Dermis microvascular lymphatic vessel endothelial cell (primary cell): ENCODE measurements around the gene XRCC3. TPM values are rescaled to one million over a fixed set of nuclear protein-coding genes. Genes with fewer than 3 reads are reported as not detected.
"Not testable (repeated sequence)": the region's sequence is repeated elsewhere in the genome, so short reads cannot be mapped to it uniquely, and the experiment has no call there.

Experiments used
- DNase-seq, 2 donors: peaks; one replicate each; pipeline versions ENCODE4 v3.0.0 to v3.0.0-alpha.2; 2010; ENCODE audit warnings: low read depth in 2 of 2
- total RNA-seq: library from RNA; depleted of rRNA; stranded (reverse); fragments of >200 nt; gene quantifications from 2 replicates; pipeline ENCODE4 v1.2.1, GENCODE V29; 2014

Gene XRCC3
- total RNA-seq, 1 donor from 2014 or later = 10.0 TPM

GRCh38 chr14:103695296-103696069 is 19.8 kb downstream of the XRCC3 start:
- DNase-seq = no peak

GRCh38 chr14:103694572-103695026 is 20.7 kb downstream of the XRCC3 start:
- no peak for DNase-seq

DNA sequence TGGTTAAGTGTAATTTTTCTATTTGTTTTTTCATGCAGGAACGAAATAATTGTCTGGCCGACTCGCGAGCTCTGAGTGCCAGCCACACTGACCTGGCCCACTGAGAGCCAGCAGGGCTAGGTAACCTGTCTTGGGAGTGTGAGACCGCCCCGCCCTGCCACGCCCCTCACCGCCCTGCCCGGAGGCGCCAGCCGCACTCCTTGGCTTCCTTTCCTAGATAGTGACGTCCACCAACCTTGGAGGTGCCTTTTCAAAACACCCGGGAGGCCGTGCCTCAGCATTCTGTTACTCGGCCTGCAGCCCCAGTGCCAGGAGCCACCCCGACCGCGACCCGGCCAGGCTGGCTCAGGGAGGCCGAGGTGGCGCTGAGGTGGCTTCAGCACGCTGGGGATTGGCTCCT is 21.7 kb downstream of the XRCC3 start:
- no peak for DNase-seq

- DNase-seq = no peak
Measured at GRCh38 chr14:103692871-103693270, 22.4 kb downstream of the XRCC3 start.

GRCh38 chr14:103692159-103692558 is 23.1 kb downstream of the XRCC3 start:
- no peak for DNase-seq

GRCh38 chr14:103691655-103692054 is 23.6 kb downstream of the XRCC3 start:
- DNase-seq = not testable (repeated sequence)

DNA sequence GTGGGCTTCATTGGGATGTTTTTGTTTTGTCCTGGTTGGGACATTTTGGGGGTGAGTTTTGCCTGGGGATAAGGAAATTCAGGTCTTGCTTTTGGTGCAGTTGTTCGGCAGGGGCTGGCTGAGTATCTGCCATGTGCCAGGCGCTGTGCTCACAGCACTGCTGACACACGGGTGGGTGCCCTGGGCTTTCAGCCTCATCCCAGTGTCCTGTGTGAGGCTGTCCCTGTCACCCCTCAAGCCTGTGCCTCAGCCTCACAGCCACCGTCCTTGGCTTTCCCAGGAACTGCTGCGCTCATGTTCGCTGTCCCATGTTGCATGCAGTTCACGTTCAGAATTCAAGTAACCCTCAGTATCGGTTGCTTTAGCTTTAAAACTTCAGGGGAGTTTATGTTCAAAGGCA is 24.9 kb downstream of the XRCC3 start:
- no peak for DNase-seq

DNA sequence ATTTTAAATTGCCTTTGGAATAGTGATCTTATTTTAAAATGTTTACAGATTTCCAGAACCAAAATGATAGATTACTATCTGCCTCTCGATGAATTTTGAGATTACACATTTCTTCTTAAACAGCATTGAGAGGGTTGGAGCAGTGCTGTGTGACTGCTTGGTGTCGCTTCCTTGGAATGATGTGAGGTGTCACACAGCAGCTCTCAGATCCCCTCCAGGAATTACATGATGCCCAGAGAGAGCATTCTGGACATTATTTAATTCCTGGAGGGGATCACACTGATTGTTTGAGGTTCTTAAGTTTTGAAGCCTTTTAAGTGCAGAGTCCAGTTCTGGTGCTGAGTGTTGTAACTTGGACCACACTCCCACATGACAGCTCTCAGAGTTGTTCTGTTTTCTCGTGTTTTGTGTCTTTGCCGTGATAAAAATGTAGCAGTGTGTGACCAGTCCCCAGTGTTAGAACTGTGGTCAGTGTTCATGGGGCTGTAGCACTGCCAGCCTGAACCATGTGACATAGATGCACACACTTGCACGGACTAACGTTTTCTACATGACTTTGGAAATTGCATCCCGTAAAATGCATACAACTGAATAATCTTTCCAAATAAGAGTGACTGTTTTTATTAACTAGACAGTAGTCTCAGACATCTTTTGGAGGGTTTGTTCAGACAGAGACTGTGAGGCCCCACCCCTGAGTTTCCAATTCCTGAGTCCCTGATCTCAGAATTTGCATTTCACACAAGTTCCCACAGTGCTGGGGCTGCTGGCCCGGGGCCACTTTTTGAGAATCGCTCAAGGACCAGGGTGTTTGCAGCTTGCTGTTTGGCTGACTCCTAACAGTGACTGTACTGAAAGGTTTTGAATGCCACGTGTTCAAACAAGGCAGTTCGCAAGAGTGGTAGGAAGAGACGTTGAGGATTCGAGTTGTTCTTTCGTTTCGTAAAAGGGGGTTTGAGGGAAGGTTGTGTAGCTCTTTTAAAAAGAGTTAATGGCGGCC is 26.0 kb downstream of the XRCC3 start:
- DNase-seq = no peak

DNA sequence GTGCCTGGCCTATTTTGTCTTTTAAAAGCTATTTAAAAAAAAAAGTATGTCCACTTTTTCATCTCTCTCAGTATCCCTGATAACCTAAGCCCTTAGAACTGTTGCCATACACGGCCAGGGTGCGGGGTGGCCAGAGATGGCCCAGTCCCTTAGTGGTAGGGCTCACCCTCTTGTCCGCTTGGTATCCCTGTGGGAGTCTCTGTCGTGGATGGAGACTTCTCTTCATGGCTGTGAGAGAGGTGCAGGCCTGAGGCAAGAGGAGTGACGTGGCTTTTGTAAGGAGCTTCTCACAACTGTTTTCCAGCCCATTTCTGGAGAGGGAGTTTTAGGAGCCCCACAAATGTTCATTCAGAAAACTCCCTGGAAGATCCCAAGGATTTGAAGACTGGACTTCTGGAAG is 26.8 kb downstream of the XRCC3 start:
- DNase-seq = no peak

DNA sequence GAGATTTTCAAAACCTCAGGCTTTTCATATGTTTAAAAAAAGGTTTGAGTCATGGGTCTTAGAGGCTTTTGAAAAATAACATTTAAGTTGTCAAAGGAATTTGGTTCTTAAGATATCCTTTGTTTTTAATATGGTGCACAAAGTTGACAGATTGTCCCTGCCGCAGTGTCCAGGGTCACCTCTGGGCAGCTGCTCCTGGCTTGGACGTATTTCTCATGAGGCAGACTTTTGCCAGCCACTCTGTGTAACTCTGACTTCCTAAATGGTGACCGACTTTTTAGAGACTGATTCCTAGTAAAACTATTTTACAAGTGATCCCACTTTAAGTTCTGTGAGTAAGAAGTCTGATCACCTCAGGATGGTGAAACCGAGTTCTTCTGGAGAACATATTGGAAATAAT is 27.5 kb downstream of the XRCC3 start:
- DNase-seq = no peak

DNA sequence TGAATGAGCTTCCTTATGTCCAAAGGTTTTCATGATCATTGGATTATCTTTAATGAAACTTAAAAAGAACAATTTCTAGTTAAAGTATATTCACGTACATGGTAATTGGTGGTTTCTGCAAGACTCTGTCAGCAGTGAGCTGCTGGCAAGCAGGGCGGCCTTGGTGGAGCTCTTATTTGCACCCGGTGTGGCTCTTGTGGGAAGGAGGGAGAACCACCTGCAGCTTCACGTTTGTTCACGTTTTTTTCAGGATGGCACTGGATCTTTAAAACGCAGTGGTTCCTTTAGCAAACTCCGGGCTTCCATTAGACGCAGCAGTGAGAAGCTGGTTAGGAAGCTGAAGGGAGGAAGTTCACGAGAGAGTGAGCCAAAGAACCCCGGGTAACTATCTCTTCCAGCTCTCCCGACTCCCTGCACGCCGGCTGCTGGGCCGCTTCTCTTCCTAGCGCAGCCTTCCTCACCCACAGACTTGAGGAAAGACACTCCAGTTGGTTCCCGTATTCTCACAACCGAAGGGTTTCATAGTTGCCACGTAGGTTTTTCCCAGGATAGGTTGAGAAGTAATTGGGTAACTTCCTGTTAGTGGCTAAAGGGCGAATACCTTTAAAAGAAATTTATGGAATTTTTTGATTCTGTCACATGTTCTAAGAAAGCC is 28.3 kb downstream of the XRCC3 start:
- DNase-seq = peak; percentile 48 to 67

DNA sequence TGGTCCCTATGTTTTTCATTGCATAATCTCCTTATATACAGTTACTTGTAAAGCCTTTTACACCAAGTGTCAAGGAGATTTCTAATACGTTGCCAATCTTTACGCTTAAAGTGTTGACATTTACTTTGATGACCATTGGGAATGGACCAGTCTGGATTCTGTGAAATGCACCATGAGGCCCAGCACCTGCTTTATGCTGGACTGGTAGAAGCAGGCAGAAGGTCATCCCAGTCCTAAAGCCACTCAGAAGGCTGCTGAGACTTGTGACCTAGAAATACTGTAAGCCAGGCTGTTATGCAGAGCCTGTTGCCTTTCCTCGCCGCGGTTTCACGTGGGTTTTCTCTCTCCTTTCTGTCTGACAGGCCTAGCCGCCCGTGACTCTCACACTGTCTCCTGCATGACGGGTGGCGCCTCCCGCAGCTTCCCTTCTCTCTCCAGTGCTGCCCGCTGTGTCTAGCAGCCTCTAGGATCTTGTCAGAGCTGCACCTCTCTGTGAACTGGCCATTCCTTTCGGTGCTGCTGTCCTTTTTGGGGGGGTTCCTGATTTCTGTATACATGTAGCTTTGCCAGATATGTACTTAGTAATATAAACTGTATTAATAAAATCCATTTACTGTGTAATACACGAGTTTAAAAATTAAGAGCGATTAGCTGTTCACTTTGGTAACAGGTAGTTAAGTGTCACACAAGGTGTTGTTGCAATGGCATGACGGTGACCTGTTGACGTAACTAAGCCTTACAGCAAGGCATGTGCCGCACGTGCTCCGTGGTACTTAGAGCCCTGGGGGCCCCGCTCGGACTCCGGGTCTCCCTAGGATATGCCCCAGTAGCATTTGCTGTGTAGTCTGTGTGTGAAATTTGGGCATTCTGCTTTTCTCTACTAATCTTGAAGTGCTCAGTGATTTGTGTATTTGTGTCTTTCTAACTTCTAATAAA is 29.7 kb downstream of the XRCC3 start:
- DNase-seq = no peak

- DNase-seq = no peak
Measured at GRCh38 chr14:103684871-103685270, 30.4 kb downstream of the XRCC3 start.

- no peak for DNase-seq
Measured at GRCh38 chr14:103684471-103684870, 30.8 kb downstream of the XRCC3 start.

DNA sequence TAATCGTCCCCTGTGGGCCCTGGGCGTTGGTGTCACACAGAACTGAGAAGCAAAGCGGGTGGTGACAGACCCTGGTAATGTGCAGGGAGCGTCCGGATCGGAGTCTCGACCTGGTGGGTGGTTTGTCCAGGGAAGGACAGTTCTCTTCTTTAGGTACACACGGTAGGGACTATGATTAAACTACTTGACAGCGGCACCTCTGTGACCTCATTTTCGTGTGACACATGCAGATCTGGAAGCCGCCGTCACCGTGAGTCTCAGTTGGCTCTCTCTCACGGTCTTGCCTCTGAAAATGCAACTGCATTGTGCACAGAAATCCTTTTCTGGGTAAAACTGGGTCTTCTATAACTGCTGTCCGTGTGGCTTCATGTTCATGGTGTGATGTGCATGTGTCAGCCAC is 32.1 kb downstream of the XRCC3 start:
- DNase-seq = no peak

DNA sequence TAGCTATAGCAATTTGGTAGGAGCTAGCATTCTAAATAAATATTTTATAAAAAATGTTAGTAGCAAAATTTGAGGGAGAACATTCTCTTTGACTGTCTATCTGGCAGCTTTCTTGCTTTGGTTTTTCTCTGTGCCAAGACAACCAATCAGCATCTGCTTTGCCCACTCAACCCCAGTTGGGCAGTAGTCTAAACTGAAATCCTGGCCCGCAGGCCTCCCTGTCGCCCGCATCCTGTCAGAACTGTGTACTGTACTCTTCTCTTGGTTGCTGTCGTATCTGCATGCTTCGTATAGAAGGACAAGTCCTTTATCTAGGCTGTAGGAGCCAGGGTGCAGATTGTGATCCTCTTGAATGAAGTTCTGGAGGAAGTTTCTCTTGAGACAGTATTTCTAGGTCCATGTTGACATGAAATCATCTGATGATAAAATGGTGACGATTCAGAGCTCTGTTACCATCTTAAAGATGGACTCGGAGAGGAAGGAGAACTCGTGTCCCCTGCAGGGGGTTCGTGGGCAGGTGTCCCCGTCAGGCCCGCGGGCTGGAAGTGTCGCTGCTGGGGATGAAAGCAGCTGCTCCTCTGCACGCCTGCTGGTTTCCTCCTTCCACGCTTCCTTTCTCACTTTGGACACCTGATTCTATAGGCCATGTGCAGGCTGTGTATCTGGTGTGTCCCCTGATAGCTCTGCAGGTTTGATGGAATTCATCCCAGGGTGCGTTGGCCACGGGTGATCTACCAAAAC is 34.6 kb downstream of the XRCC3 start:
- no peak for DNase-seq

DNA sequence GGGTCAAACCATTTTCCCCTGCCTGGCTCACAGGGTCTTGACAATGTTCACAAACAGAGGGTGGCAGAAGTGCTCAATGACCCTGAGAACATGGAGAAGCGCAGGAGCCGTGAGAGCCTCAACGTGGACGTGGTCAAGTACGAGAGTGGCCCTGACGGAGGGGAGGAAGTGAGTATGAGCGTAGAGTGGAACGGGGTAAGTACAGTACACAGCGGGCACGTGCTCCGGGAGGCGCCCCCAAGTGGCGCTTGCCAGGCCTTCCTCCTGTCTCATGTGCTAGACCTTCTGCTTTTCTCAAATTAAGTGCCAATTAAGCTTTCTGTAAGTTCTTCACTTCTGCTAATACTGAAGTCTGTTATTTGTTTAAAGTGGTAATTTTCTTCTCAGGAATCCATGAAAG is 35.9 kb downstream of the XRCC3 start:
- peak; percentile 30 to 79 for DNase-seq

DNA sequence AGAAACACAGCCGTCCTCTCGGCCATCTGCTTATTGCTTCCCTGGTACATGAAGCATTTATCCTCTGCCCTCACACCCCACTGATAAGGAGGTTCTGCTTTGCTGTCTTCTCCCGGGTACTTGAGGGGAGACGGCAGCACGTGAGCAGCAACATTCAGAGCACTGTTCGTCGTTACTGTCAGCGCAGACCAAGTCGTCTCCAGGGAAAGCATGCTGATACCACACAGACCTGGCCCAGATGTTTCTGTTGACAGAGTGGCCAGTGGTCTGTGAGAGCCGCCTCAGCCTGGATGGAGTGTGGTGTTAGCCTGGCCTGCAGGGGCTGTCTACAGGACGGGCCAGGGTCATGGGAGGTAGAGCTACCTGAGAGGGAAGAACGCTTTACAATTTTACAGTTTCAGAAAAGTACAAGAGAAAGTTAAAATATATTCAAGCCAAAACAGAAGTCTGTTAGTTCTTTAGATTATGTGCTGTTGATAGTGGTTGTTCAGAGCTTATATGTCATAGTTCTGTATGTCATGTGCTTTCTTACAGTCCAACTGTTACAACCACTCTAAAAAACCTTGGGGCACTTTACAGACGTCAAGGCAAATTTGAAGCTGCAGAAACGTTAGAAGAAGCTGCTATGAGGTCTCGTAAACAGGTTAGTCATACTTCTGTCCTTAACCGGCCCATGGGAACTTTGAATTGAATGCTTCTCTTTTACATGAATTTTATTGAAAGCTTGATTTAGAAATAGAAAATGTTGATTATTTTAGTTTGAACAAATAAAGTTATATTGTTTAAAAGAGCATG is 38.2 kb downstream of the XRCC3 start:
- DNase-seq = no peak

- DNase-seq = no peak
Measured at GRCh38 chr14:103675957-103676356, 39.3 kb downstream of the XRCC3 start.
